DND-41 (cell line): Measurements from ENCODE around the gene KRTAP22-2.

Source experiments
- CTCF ChIP-seq: IDR thresholded peaks from 2 replicates; pipeline ENCODE4 v1.5.1; 2012; ENCODE audit warnings: borderline replicate concordance, low read length, moderate library complexity, mild to moderate bottlenecking; ENCODE audit not compliant: poor library complexity, severe bottlenecking; ENCODE audit errors: extremely low read depth
- EZH2 ChIP-seq: IDR thresholded peaks from 3 replicates; pipeline ENCODE4 v1.6.1; 2012; ENCODE audit warnings: borderline replicate concordance, low read depth, mild to moderate bottlenecking, moderate library complexity, low read length, inconsistent platforms; ENCODE audit not compliant: severe bottlenecking

GRCh38 chr21:30598802-30599201 is 8.6 kb upstream of the KRTAP22-2 start, which contains the start of gene KRTAP6-2:
- TF ChIP-seq CTCF, result no peak
- TF ChIP-seq EZH2, result no peak
